Effector CD8-positive, alpha-beta T cell (primary cell): ENCODE measurements around the gene XBP1.
"Not testable (repeated sequence)": the region's sequence is repeated elsewhere in the genome, so short reads cannot be mapped to it uniquely, and the experiment has no call there.

ENCODE experiments used
- DNase-seq: peaks from one replicate; lab custom pipeline; 2025; lab: John Stamatoyannopoulos, UW
- total RNA-seq, 4 experiments: gene quantifications; one replicate each; lab custom pipeline; 2026; lab: John Stamatoyannopoulos, UW

XBP1 gene
- 97.8 to 331 (median 157) reads per million in 4 experiments for total RNA-seq

GRCh38 chr22:28800308-28801041 is at the start of gene XBP1:
TSS of gene XBP1 (minus strand) at chr22:28800569.
- DNase-seq: peak; percentile 79

DNA sequence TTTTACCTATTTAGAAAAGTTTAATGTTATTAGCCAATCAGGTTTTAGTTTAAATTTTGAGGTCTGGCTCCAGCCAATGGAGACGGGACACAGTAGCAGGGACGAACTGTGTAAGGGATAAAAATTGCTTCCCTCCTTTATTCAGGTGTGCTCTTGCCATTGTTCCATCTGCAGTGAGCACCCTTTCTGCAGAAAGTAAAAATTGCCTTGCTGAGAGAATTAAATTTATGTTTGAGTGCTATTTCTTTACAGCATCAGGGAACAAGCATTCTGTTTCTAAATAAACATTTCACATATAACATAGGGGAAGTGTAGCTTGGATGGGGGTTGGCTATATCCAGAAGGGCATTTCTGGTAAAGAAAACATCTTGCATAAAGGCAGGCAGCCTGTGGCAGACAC is 46.6 kb upstream of the XBP1 start:
- DNase-seq: no peak

- not testable (repeated sequence) for DNase-seq
Measured at GRCh38 chr22:28844277-28844676, 43.9 kb upstream of the XBP1 start.

DNA sequence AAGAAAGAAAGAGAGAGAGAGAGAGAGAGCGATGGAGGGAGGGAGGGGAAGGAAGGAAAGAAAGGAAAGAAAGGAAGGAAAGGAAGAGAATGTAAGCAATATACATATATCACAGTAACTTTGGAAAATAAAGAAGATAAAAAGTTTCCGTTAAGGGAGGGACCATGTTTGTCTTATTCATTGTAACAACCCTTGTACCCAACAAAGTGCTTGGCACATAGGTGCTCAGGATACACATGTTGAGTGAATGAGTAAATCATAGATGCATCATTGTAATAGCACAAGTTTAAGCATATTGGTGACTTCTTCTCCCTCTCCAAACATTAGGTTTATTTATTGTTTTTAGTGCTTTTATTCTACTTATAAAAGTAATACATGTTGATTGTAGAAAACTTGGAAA is 43.3 kb upstream of the XBP1 start:
- DNase-seq: no peak

DNA sequence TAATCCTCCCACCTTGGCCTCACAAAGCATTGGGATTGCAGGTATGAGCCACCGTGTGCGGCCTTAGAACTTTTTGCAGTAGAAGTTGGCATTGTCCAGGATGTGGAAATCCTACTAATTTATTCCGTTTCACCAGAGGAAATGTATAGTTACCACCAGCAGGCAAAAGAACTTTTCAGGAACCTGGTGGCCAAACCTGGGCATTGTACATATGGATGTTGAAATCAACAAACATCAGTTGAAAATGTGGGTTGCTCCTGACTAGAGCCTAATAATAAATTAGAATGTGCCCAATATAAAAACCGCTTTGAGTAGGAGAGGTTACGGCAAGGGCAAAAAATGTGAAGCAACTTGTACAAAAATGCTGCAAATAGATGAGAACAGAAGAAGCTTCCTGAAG is 40.7 kb upstream of the XBP1 start:
- DNase-seq: no peak

DNA sequence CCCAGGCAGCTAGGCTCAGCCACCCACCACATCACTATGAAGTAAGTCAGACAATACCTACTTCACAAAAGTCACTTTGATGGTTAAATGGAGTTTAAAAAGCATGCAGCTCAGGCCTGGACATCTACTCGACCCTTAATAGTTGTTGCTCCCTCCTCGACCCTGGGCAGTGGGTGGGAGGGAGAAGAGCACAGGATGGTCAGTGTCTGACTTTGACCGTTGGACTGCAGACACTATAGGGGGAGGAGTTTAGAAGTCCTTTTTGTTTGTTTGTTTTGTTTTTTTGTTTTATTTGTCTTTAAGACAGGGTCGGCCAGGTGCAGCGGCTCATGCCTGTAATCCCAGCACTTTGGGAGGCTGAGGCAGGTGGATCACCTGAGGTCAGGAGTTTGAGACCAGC is 38.6 kb upstream of the XBP1 start:
- no peak for DNase-seq

- DNase-seq: no peak
Measured at GRCh38 chr22:28837640-28838039, 37.3 kb upstream of the XBP1 start.

- no peak for DNase-seq
Measured at GRCh38 chr22:28835630-28836189, 35.3 kb upstream of the XBP1 start.

- DNase-seq: no peak
Measured at GRCh38 chr22:28833276-28833923, 33.0 kb upstream of the XBP1 start.

DNA sequence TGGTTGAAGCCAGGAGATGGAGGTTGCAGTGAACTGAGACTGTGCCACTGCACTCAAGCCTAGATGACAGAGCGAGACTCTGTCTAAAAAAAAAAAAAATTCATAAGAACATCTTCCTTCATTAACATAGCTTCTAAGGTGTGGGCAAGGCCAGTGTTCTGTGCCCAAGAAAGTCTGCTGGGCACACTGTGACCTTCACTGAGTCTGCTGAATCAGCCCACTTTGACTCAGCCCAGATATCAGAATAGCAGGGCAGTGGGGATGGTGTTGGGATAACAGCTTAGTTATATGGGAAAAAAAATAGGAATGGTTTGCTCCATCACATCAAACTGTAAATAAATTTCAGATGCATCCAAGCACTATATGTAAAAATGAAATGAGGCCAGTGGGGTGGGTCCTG is 32.4 kb upstream of the XBP1 start:
- no peak for DNase-seq

- DNase-seq: no peak
Measured at GRCh38 chr22:28831140-28832072, 31.0 kb upstream of the XBP1 start.

GRCh38 chr22:28830441-28830840 is 30.1 kb upstream of the XBP1 start:
- no peak for DNase-seq

GRCh38 chr22:28829358-28830181 is 29.2 kb upstream of the XBP1 start:
- peak; percentile 64 for DNase-seq

DNA sequence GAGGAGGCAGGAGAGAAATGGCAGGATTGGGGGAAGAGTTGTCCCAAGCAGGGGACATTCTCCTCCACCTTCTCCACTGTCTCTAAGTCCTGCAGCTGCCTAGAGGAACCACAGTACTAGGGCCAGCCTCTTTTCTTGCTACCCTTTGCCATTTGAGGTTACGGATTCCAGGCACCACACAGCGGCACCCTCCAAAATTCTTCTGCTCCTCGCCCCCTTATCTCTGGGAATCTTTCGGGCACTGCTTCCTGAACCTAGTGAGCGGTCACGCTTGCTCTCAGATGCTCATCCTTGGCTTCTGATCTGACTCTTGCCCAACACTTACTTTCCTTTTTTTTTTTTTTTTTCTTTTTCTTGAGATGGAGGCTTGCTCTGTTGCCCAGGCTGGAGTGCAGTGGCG is 26.6 kb upstream of the XBP1 start:
- no peak for DNase-seq

- DNase-seq: not testable (repeated sequence)
Measured at GRCh38 chr22:28826430-28826829, 26.1 kb upstream of the XBP1 start.

GRCh38 chr22:28824455-28824854 is 24.1 kb upstream of the XBP1 start:
- DNase-seq: not testable (repeated sequence)

DNA sequence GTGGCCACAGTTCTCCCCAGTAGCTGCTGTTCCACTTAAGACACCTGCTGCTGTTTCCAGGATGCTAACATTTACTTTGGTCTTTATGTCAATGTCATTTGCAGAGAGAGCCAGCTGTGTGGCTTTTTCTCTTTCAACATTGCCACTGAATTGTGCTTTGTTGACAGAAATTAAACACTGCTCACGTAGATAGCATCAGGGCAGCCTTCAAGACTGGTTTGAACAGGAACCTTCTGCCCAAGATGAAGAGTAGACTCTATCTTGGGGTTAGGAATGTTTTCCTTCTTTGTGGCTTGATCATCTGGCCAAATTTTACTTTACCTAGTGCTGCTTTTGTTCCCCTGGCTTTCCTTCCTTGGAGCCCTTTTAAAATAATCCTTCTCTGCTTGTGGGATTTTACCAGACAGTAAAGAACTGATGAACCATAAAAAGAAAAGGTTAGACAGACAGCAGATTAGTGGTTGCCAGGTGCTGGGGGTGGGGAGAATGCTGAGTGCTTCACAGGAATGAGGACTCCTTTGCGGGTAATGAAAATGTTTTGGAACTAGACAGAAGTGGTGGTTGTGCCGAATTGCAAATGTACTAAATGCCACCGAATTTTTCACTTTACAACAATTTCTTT is 22.7 kb upstream of the XBP1 start:
- peak; percentile 5 for DNase-seq

DNA sequence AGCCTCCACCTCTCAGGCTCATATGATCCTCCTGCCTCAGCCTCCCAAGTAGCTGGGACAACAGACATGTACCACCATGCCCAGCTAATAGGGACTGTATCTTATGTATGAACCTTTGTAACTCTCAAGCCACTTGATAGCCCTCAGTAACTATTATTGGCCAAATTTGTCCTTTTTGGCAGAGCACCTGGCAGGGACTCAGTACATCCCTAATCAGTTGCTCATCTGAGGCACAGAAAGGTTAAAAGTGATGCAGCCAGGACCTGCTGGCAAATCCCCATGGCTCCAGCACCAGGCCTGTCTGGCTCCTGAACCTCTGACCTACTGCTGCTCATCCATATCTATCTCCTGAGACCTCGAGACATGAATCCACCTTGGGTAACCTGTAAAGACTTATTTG is 21.1 kb upstream of the XBP1 start:
- DNase-seq: no peak

- no peak for DNase-seq
Measured at GRCh38 chr22:28820885-28821284, 20.5 kb upstream of the XBP1 start.

DNA sequence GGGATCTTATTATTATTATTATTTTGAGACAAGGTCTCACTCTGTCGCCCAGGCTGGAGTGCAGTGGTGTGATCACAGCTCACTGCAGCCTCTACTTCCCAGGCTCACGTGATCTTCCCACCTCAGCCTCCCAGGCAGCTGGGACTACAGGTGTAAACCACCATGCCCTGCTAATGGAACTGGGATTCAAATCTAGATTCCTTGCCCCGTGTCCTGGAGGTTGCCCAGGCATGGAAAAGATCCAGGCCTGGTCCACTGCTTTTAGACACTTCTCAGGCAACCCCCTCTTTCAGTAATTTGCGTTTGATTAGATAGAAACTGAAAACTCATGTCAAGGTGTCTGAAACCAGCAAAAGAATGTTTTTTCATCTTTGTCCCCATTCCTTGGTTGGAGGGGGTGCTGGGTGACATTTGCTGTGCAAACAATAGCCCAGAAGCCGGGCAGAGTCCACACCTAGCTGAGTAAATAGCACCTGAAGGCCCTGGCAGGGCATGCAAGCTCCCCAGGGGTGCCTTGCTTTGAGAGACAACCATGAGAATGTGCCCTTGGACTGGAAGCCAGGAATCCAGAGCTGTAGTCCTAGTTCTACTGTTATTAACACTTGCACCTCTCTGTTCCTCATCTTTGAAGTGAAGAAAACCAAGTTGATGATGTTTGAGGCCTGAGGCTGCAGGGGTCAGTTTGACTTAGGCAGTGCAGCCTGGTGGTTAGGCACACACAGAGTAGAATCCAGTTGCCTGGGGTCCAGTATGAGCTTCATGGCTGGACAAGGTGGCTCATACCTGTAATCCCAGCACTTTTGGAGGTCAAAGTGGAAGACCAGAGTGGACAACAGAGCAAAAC is 19.1 kb upstream of the XBP1 start:
- no peak for DNase-seq
